Vagina (tissue), 2 donors: Measurements from ENCODE around the gene LTBR. TPM values are rescaled to one million over a fixed set of nuclear protein-coding genes. Genes with fewer than 3 reads are reported as not detected.

Source experiments
- DNase-seq, 2 donors: peaks; one replicate each; pipeline ENCODE4 v3.0.0-alpha.2; 2017; ENCODE audit errors: extremely low spot score in 2 of 2
- H3K27ac ChIP-seq: fragments of 200-600 bp; sonication (generic); one replicate; pipeline ENCODE4 v1.5.1; 2019
- H3K27me3 ChIP-seq: fragments of 200-600 bp; sonication (generic); one replicate; pipeline ENCODE4 v1.5.1; 2019
- H3K36me3 ChIP-seq, 2 donors: fragments of 200-600 bp; sonication (generic); one replicate each; pipeline ENCODE4 v1.5.1; 2017 to 2019
- H3K4me1 ChIP-seq: fragments of 200-600 bp; sonication (generic); one replicate; pipeline ENCODE4 v1.5.1; 2019
- H3K4me3 ChIP-seq, 2 donors: fragments of 200-600 bp; sonication (generic); 1 replicate in 1 of 2; 2 replicates in 1 of 2; pipeline ENCODE4 v1.5.1; 2016 to 2019
- H3K9me3 ChIP-seq: fragments of 200-600 bp; sonication (generic); one replicate; pipeline ENCODE4 v1.5.1; 2019
- CTCF ChIP-seq, 3 experiments: fragments of 450-650 bp in 2 of 3; fragments of 200-600 bp in 1 of 3; sonication (generic) in 1 of 3; IDR thresholded peaks; one replicate each; pipeline ENCODE4 v1.5.1; 2017 to 2019; ENCODE audit warnings: antibody characterized with exemption in 3 of 3, mild to moderate bottlenecking in 2 of 3, moderate library complexity in 2 of 3
- POLR2A ChIP-seq, 2 donors: fragments of 450-650 bp; IDR thresholded peaks; one replicate each; pipeline ENCODE4 v1.6.1; 2017; ENCODE audit warnings: antibody characterized with exemption in 2 of 2, mild to moderate bottlenecking in 2 of 2, moderate library complexity in 2 of 2
- POLR2AphosphoS5 ChIP-seq, 2 donors: sonication (generic); formaldehyde crosslinking; IDR thresholded peaks; one replicate each; pipeline ENCODE4 v1.9.0; 2017; ENCODE audit warnings: antibody characterized with exemption in 2 of 2, mild to moderate bottlenecking in 2 of 2, low read depth in 1 of 2; ENCODE audit not compliant: insufficient read depth in 1 of 2
- intact Hi-C: fragments of 100-400 bp; cut with DNase I; formaldehyde crosslinking; loops from one replicate; pipeline ENCODE4 v1.15.1; 2023
- total RNA-seq: library from RNA; depleted of rRNA; stranded (reverse); fragments of >200 nt; gene quantifications from one replicate; pipeline ENCODE4 v1.2.3, GENCODE V29; 2016

LTBR gene
- total RNA-seq, 1 donor from 2014 or later = 146 TPM

DNA sequence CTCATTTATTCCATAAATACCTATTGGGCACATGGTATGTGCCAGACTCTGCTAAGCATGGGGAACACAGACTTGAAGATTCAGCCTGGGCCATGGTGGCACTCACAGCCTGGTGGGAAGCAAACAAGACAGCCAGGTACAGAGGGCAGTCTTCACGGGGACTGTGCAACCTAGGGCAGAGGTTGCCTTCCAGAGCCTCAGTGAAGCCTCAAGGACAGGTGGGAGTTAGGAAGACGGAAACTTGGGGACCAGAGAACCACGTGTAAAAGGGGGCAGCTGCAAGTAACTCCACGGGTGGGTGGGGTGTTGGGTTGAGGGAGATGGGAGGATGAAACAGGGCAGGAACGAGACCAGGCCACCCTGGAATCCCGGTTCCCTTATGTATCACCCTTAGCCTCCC is 980 bp upstream of the LTBR start:
- no peak for DNase-seq
- peaks cover 0 to 21% of the 10 kb centered on the region in 2 donors for H3K36me3 ChIP-seq
- H3K4me3 ChIP-seq = peak overlapping the region; percentile 84 to 94
- intact Hi-C loops = no loop called here
- TF ChIP-seq POLR2AphosphoS5 (IDR thresholded peaks at IDR 0.05; ENCODE audit: insufficient read depth in 1 of 2, low read depth in 1 of 2) (no peak), POLR2A (IDR thresholded peaks at IDR 0.05) (no peak), CTCF (IDR thresholded peaks at IDR 0.05) (no peak)
- H3K9me3 ChIP-seq = no peaks in the 10 kb centered on the region
- H3K4me1 ChIP-seq = peaks cover 67% of the 10 kb centered on the region
- peak overlapping the region; percentile 99 for H3K27ac ChIP-seq
- no peaks in the 10 kb centered on the region for H3K27me3 ChIP-seq

DNA sequence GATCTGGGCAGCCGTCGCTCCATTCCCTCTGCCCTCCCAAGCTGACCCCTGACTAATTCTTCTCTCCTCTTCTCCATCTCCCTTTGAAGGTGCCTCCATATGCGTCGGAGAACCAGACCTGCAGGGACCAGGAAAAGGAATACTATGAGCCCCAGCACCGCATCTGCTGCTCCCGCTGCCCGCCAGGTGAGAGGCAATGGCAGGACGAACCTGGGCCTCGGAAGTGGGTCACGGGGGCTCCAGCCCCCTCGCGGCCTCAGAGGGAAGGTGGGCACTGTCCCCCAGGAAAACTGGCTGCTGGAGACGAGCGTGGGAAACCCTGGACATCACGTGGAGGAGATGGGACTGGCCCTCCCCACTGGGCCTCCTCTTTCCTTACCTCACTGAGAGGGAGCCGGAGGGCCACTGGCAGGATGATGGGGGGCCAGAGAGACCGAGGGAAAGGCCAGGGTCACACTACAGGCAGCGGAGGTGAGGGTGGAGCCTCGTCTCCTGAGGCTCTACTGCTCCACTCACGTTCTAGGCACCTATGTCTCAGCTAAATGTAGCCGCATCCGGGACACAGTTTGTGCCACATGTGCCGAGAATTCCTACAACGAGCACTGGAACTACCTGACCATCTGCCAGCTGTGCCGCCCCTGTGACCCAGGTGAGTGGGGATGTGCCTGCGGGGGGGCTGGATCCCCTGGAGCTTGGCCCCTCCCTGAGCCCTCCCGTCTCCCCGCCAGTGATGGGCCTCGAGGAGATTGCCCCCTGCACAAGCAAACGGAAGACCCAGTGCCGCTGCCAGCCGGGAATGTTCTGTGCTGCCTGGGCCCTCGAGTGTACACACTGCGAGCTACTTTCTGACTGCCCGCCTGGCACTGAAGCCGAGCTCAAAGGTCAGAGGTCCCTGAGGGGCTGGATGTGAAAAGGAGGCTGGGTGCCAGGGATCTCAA is 806 bp downstream of the LTBR start:
- Histone ChIP-seq H3K4me1 (peaks cover 65% of the 10 kb centered on the region), H3K4me3 (peak overlapping the region; percentile 84 to 94), H3K27me3 (no peaks in the 10 kb centered on the region), H3K27ac (peak overlapping the region; percentile 99), H3K9me3 (no peaks in the 10 kb centered on the region), H3K36me3 (peaks cover 0 to 35% of the 10 kb centered on the region in 2 donors)
- DNase-seq = peak in 1 of 2 donors; percentile 86
- intact Hi-C loops = loop anchor here (2.0 kb wide), 1 partner anchor 48 kb away; no protein-coding TSS in a partner anchor
- TF ChIP-seq POLR2A (IDR thresholded peaks at IDR 0.05) (no peak), CTCF (IDR thresholded peaks at IDR 0.05) (no peak), POLR2AphosphoS5 (IDR thresholded peaks at IDR 0.05; ENCODE audit: insufficient read depth in 1 of 2, low read depth in 1 of 2) (no peak)

DNA sequence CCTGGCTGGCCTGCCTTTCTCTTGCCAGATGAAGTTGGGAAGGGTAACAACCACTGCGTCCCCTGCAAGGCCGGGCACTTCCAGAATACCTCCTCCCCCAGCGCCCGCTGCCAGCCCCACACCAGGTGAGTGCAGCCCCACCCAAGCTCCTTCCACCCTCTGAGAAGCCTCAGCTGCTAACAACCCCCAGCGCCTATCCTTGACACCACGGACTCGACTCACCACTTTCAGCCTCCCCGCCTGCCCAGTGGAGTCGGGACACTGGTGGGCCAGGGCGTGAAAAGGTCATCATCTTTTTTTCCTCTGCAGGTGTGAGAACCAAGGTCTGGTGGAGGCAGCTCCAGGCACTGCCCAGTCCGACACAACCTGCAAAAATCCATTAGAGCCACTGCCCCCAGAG is 2.1 kb downstream of the LTBR start:
- H3K9me3 ChIP-seq = no peaks in the 10 kb centered on the region
- no peak for TF ChIP-seq POLR2AphosphoS5 (IDR thresholded peaks at IDR 0.05; ENCODE audit: insufficient read depth in 1 of 2, low read depth in 1 of 2)
- no peak for TF ChIP-seq CTCF (IDR thresholded peaks at IDR 0.05)
- no peak for TF ChIP-seq POLR2A (IDR thresholded peaks at IDR 0.05)
- intact Hi-C loops = no loop called here
- H3K4me1 ChIP-seq = peaks cover 57% of the 10 kb centered on the region
- DNase-seq = no peak
- H3K4me3 ChIP-seq = no peak overlapping the region
- H3K27ac ChIP-seq = peak overlapping the region; percentile 7
- H3K27me3 ChIP-seq = no peaks in the 10 kb centered on the region
- peaks cover 0 to 35% of the 10 kb centered on the region in 2 donors for H3K36me3 ChIP-seq

- Histone ChIP-seq H3K27ac (peak overlapping the region; percentile 7), H3K27me3 (no peaks in the 10 kb centered on the region), H3K4me1 (peaks cover 57% of the 10 kb centered on the region), H3K4me3 (no peak overlapping the region), H3K36me3 (peaks cover 0 to 35% of the 10 kb centered on the region in 2 donors), H3K9me3 (no peaks in the 10 kb centered on the region)
- intact Hi-C loops = no loop called here
- no peak for DNase-seq
- TF ChIP-seq POLR2AphosphoS5 (IDR thresholded peaks at IDR 0.05; ENCODE audit: insufficient read depth in 1 of 2, low read depth in 1 of 2) = no peak
- no peak for TF ChIP-seq POLR2A (IDR thresholded peaks at IDR 0.05)
- TF ChIP-seq CTCF (IDR thresholded peaks at IDR 0.05) = no peak
Measured at GRCh38 chr12:6386491-6386890, 2.5 kb downstream of the LTBR start.

- H3K36me3 ChIP-seq = peaks cover 0 to 35% of the 10 kb centered on the region in 2 donors
- peak overlapping the region; percentile 37 for H3K27ac ChIP-seq
- no peaks in the 10 kb centered on the region for H3K9me3 ChIP-seq
- H3K4me1 ChIP-seq = peaks cover 65% of the 10 kb centered on the region
- no peak for DNase-seq
- intact Hi-C loops = no loop called here
- H3K27me3 ChIP-seq = no peaks in the 10 kb centered on the region
- TF ChIP-seq POLR2A (IDR thresholded peaks at IDR 0.05) (no peak), POLR2AphosphoS5 (IDR thresholded peaks at IDR 0.05; ENCODE audit: insufficient read depth in 1 of 2, low read depth in 1 of 2) (no peak), CTCF (IDR thresholded peaks at IDR 0.05) (no peak)
- H3K4me3 ChIP-seq = no peak overlapping the region
Measured at GRCh38 chr12:6387541-6387940, 3.6 kb downstream of the LTBR start.
